ENCODE measurements around the gene PLXNA4. TPM values are rescaled to one million over a fixed set of nuclear protein-coding genes. Genes with fewer than 3 reads are reported as not detected.

Gene PLXNA4
- total and polyA plus RNA-seq, 2 experiments from 2014 or later, result 0.08 to 0.80 TPM

- Mint-ChIP-seq H3K4me1 (peaks cover 15% of the 10 kb centered on the region), H3K36me3 (ENCODE audit: low read depth) (no peaks in the 10 kb centered on the region), H3K4me3 (no peak overlapping the region), H3K27ac (no peak overlapping the region), H3K9me3 (no peaks in the 10 kb centered on the region), H3K27me3 (ENCODE audit: insufficient read depth, low read depth, poor library complexity) (peaks cover 5% of the 10 kb centered on the region)
- no peaks in the 10 kb centered on the region for H4K20me1 ChIP-seq (replicated peaks; ENCODE audit: insufficient read depth)
- H3K27ac ChIP-seq (ENCODE audit: low read depth), result no peak overlapping the region
- peak overlapping the region; percentile 76 for H2AFZ ChIP-seq
- no peaks in the 10 kb centered on the region for H3K79me2 ChIP-seq (replicated peaks; ENCODE audit: insufficient read depth)
- H3K4me2 ChIP-seq, result no peak overlapping the region
- TF ChIP-seq POLR2AphosphoS5 (IDR thresholded peaks at IDR 0.05; ENCODE audit: low read depth) (no peak), CTCF (conservative IDR thresholded peaks at IDR 0.05; ENCODE audit: low read depth in 2 of 2) (peak in 1 of 2 experiments; percentile 26; a peak in 2 of 4 replicates), EZH2 (IDR thresholded peaks at IDR 0.05; ENCODE audit: low read depth, unreplicated experiment) (no peak), ZNF114 (CRISPR knock-in tag; IDR thresholded peaks at IDR 0.05) (no peak), CREB1 (CRISPR knock-in tag; IDR thresholded peaks at IDR 0.05; ENCODE audit: low read depth) (no peak), NANOG (IDR thresholded peaks at IDR 0.05; ENCODE audit: borderline replicate concordance) (no peak), ZNF462 (CRISPR knock-in tag; IDR thresholded peaks at IDR 0.05) (no peak)
- H3K27me3 ChIP-seq (ENCODE audit: insufficient read depth), result no peaks in the 10 kb centered on the region
- no peaks in the 10 kb centered on the region for H3F3A ChIP-seq (replicated peaks; ENCODE audit: low read depth)
- H3K4me1 ChIP-seq (ENCODE audit: insufficient read depth), result no peaks in the 10 kb centered on the region
- H3K9me2 ChIP-seq (ENCODE audit: insufficient read depth), result no peaks in the 10 kb centered on the region
- H3K4me3 ChIP-seq, result no peak overlapping the region
- DNase-seq (ENCODE audit: low spot score) (peak; percentile 28), ATAC-seq (peak; percentile 87)
- H3K36me3 ChIP-seq (ENCODE audit: insufficient read depth), result no peaks in the 10 kb centered on the region
These were observed 413.6 kb downstream of the PLXNA4 start for GRCh38 chr7:132162556-132163144.

Data from GM23338 (cell line).